Right atrium auricular region (tissue), 2 donors: ENCODE results near the gene OTOP1. TPM values are rescaled to one million over a fixed set of nuclear protein-coding genes. Genes with fewer than 3 reads are reported as not detected.
"Not testable (repeated sequence)": the region's sequence is repeated elsewhere in the genome, so short reads cannot be mapped to it uniquely, and the experiment has no call there.

Experiments used
- DNase-seq: peaks from one replicate; pipeline ENCODE4 v3.0.0-alpha.2; 2019; ENCODE audit warnings: low spot score
- H3K27ac ChIP-seq, 2 donors: fragments of 200-600 bp; sonication (generic); 1 replicate in 1 of 2; 2 replicates in 1 of 2; pipeline ENCODE4 v1.5.1; 2016 to 2019
- H3K27me3 ChIP-seq, 2 donors: fragments of 200-600 bp; sonication (generic); one replicate each; pipeline versions ENCODE4 v1.5.1 to v1.6.0; 2017 to 2019
- H3K36me3 ChIP-seq: fragments of 200-600 bp; sonication (generic); one replicate; pipeline ENCODE4 v1.5.1; 2016
- H3K4me1 ChIP-seq, 2 donors: fragments of 200-600 bp; sonication (generic); one replicate each; pipeline versions ENCODE4 v1.5.1 to v1.6.0; 2017 to 2019
- H3K4me3 ChIP-seq, 2 donors: fragments of 200-600 bp; sonication (generic); 1 replicate in 1 of 2; 2 replicates in 1 of 2; pipeline ENCODE4 v1.5.1; 2017 to 2019; ENCODE audit warnings: mild to moderate bottlenecking in 1 of 2, moderate library complexity in 1 of 2
- H3K9me3 ChIP-seq, 2 donors: fragments of 200-600 bp; sonication (generic); one replicate each; pipeline ENCODE4 v1.5.1; 2019
- CTCF ChIP-seq, 2 donors: fragments of 200-600 bp; sonication (generic); IDR thresholded peaks; one replicate each; pipeline ENCODE4 v1.5.1; 2019; ENCODE audit warnings: antibody characterized with exemption in 2 of 2
- total RNA-seq, 2 donors: library from RNA; depleted of rRNA; stranded (reverse); fragments of >200 nt; gene quantifications; one replicate each; pipeline ENCODE4 v1.1.0, GENCODE V29; 2016

OTOP1 gene
- total RNA-seq, 2 donors from 2014 or later, result not detected

GRCh38 chr4:4248029-4248884 is 21.5 kb upstream of the OTOP1 start, which contains the start of gene TMEM128:
Gene TMEM128, minus strand, starts transcription at chr4:4248223. Its CDS starts 21 bp downstream, at chr4:4248202.
- peaks cover 24% of the 10 kb centered on the region for H3K36me3 ChIP-seq
- H3K27me3 ChIP-seq, result no peaks in the 10 kb centered on the region
- H3K9me3 ChIP-seq, result no peaks in the 10 kb centered on the region
- peaks cover 0 to 18% of the 10 kb centered on the region in 2 donors for H3K4me1 ChIP-seq
- peak within 1 kb of the TSS; percentile 81 to 93 for H3K4me3 ChIP-seq
- DNase-seq, result peak; percentile 94
- TF ChIP-seq CTCF (IDR thresholded peaks at IDR 0.05), result peak in 1 of 2 donors; percentile 36
- H3K27ac ChIP-seq, result peak within 1 kb of the TSS; percentile 91

- Histone ChIP-seq H3K4me1 (peaks cover 0 to 18% of the 10 kb centered on the region in 2 donors), H3K36me3 (peaks cover 24% of the 10 kb centered on the region), H3K27ac (peak overlapping the region; percentile 91), H3K9me3 (no peaks in the 10 kb centered on the region), H3K4me3 (peak overlapping the region; percentile 81 to 93), H3K27me3 (no peaks in the 10 kb centered on the region)
- no peak for DNase-seq
- TF ChIP-seq CTCF (IDR thresholded peaks at IDR 0.05), result no peak
Measured at GRCh38 chr4:4247696-4248028, 20.9 kb upstream of the OTOP1 start.

GRCh38 chr4:4245172-4245571 is 18.4 kb upstream of the OTOP1 start:
- H3K36me3 ChIP-seq, result peaks cover 33% of the 10 kb centered on the region
- no peaks in the 10 kb centered on the region for H3K9me3 ChIP-seq
- TF ChIP-seq CTCF (IDR thresholded peaks at IDR 0.05), result no peak
- H3K4me3 ChIP-seq, result no peak overlapping the region
- no peaks in the 10 kb centered on the region for H3K27me3 ChIP-seq
- no peak overlapping the region for H3K27ac ChIP-seq
- no peak for DNase-seq
- peaks cover 0 to 18% of the 10 kb centered on the region in 2 donors for H3K4me1 ChIP-seq

- not testable (repeated sequence) for H3K4me1 ChIP-seq, H3K9me3 ChIP-seq, H3K27me3 ChIP-seq, H3K4me3 ChIP-seq, H3K27ac ChIP-seq, DNase-seq
- peaks cover 48% of the 10 kb centered on the region for H3K36me3 ChIP-seq
Measured at GRCh38 chr4:4239551-4239950, 12.8 kb upstream of the OTOP1 start.

GRCh38 chr4:4233610-4234009 is 6.9 kb upstream of the OTOP1 start:
- peaks cover 16% of the 10 kb centered on the region for H3K36me3 ChIP-seq
- no peaks in the 10 kb centered on the region for H3K27me3 ChIP-seq
- H3K4me1 ChIP-seq, result no peaks in the 10 kb centered on the region
- TF ChIP-seq CTCF (IDR thresholded peaks at IDR 0.05), result no peak
- no peak overlapping the region for H3K4me3 ChIP-seq
- H3K9me3 ChIP-seq, result peaks cover 0 to 6% of the 10 kb centered on the region in 2 donors
- DNase-seq, result no peak
- H3K27ac ChIP-seq, result no peak overlapping the region

- Histone ChIP-seq H3K4me3 (no peak overlapping the region), H3K9me3 (peaks cover 0 to 1% of the 10 kb centered on the region in 2 donors), H3K27me3 (peaks cover 0 to 6% of the 10 kb centered on the region in 2 donors), H3K36me3 (no peaks in the 10 kb centered on the region), H3K27ac (no peak overlapping the region), H3K4me1 (no peaks in the 10 kb centered on the region)
- TF ChIP-seq CTCF (IDR thresholded peaks at IDR 0.05), result no peak
- no peak for DNase-seq
Measured at GRCh38 chr4:4228356-4228668, 1.6 kb upstream of the OTOP1 start.
